Measurements from ENCODE around the gene UST. TPM values are rescaled to one million over a fixed set of nuclear protein-coding genes. Genes with fewer than 3 reads are reported as not detected.
"Not testable (repeated sequence)": the region's sequence is repeated elsewhere in the genome, so short reads cannot be mapped to it uniquely, and the experiment has no call there.

Gene UST
- total RNA-seq, 2 experiments from 2014 or later: 8.1 to 9.0 TPM

DNA sequence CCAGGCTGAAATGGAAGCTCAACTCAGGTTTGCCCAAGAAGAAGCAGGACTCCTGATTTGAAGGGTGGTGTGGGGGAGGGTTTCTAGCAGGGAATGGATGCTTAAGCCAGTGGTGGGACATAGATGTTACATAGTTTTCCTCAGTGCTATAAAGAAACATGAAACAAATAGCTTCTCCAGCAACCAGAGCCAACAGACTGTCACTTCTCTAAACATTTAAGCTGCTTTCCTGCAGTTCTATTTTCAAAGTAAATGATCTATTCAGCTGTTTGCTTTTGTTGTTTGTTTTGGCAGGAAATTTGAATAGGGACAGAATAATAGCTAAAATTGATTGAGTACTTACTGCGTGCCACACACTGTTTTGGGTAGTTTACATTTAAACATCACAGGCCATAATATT lies 169.0 kb downstream of the UST start:
- ChIA-PET CTCF (no interaction called here), POLR2A (no interaction called here)

DNA sequence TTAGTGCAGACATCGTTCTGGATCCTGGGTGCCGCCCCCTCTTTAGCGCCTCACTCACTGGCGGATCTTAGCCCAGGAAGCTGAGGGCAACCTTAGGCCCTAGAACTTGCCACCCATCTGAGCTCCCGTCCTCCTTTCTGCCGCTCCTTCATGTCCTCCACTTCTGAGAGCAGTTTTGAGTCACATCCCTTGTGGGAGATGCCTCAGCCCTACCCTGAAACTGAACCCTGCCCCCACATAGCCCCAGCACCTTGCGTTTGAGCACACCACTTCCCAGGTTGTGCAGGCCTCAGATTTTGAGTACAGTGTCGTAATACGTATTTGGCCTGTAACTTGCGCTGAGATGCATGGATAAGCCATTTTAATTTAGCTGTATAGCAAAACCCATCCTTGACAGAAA lies 169.7 kb downstream of the UST start:
- CTCF ChIA-PET, POLR2A ChIA-PET: not testable (repeated sequence)

DNA sequence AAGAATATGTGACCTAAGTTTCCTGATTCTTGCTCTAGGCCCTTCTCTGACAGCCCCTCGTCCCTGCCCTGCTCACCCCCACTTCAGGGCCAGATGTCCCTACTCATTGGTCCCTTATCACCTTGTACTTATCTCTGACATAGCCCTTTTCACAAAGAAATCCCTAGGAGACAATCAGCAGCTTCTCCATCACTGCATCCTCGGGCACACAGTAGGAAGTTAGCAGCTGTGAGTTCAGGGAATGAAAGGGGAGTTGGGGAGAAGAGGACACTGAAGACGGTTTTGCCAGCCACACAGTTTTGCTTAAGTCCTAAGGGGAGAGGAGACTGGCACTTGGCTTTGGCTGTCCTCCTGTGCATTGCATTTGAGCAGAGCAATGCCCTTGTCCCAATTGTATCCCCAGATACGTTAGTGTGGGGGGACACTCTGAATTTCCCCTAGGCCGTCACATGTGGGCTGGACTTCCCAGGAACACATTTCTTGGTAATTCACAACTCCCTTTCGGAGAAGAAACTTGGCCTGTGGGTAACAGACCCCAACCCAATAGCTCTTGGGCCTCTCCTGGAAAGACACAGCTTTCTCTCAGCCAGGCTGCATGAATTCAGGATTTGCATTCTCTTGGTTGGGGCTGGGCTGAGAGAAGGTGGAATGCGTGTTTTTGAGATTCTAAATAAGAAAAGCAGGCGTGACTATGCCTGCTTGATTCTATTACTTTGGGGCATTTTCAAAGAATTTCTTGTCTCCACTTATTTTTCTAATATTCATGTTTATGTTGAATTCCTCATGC lies 177.6 kb downstream of the UST start:
- POLR2A ChIA-PET: no interaction called here
- CTCF ChIA-PET: no interaction called here

DNA sequence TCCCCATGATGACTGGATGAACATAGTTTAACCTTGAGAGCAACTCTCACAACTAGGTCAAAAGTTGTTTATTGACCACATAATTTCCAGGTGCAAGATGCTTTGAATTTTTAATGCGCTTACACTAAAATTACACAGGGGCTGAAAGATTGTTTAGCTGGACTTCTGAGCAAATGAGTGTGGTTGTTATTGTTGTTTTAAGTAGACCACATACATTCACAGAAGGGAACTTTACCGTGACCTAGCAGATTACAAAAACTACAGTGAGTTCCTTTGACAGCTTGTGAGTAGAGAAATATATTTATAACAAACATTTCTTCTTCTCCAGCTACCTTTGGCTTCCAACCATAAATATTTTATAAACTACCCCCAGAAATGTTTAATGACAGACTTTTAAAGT lies 178.9 kb downstream of the UST start:
- POLR2A ChIA-PET: no interaction called here
- CTCF ChIA-PET: no interaction called here

DNA sequence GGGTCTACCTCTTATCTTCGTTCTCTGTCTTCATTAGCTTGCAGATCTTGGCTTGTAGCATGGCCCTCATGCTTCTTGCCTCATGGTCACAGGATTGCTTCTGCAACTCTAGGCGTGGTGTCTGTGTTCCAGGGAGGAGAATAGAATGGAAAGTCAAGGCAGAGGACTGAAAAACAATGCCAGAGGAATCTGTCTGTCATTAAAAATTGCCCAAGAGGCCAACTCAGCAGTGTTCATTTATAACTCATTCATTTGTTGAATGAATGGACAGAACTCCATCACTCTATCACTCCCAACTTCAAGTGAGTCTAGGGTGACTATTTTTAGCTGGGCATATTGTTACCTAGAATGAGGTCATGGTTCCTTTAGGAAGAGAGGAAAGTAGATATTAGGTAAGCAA lies 179.6 kb downstream of the UST start:
- ChIA-PET CTCF (no interaction called here), POLR2A (no interaction called here)

DNA sequence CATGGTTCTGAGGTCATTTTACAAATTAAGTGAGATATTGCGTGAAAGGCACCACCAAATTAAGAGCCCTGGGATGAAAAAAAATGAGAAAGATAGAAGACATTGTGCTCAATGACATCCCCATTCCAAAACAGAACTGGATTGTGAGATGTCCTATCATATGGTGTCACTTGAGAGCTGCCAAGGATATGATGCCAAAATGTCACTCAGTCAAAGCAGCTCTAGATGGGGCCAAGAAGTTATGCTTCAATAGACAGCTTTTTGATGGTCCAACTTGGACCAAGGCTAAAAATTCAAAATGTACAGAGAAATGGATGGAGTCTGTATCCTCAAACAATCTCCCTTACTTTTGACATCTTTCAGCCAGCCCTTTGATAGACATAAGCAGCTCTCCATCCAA lies 180.8 kb downstream of the UST start:
- CTCF ChIA-PET: interaction anchor here (0.6 kb wide), 1 partner anchor 17 kb away, joined by 4 read pairs; no protein-coding TSS in a partner anchor
- POLR2A ChIA-PET: no interaction called here

DNA sequence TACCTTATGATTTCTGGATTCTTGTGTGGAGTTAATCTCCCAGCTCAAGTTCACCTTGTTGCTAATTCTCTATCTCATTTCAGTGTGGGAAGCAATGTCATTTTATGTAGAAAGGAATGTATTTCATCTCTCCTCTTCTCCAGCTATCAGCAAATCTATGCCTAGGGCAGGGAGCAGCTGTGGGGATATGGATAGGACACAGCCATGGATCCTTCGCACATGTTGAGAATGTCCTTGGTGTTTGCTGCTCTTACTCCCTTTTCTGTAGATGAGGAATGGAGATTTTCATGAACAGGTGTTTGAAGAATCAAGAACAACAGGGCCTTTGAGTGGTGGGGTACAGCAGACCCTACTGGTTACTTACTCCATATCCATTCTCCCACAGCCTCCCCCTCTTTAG lies 182.0 kb downstream of the UST start:
- CTCF ChIA-PET: no interaction called here

DNA sequence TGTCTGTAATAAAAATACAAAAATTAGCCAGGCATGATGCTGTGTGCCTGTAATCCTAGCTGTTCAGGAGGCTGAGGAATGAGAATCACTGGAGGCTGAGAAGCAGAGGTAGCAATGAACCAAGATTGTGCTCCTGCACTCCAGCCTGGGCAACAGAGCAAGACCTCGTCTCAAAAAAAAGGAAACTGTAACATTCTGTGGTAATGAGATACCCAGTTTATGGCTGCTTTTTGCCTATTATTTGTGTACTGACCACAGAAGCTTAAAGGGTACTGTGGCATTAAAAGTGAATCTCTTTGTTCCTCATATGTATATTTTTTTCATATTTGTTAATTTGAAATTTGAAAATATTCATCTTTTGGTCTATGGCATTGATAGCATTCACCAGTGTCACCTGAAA lies 185.4 kb downstream of the UST start:
- POLR2A ChIA-PET: no interaction called here
- CTCF ChIA-PET: no interaction called here

More for the DNA sequence above, 182.0 kb downstream of the UST start:
- POLR2A ChIA-PET: no interaction called here

DNA sequence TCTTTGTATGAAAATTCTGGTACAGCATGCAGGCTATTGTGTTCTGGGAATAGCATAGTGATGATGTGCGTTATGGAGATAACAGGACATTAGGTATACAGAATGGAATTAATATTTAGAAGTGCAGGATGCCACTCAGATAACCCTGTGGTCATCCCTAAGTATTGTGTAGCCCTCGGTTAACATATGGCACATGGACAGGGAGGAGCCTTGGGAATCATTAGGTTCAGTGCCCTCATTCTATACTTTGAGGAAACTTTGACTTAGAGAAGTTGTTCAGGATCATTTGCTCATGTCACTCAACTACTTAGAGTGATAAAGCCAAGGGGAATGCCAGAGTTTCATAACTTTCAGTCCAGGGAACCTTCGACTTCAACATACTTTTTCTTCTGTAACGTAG lies 185.9 kb downstream of the UST start:
- CTCF ChIA-PET: no interaction called here
- POLR2A ChIA-PET: no interaction called here

DNA sequence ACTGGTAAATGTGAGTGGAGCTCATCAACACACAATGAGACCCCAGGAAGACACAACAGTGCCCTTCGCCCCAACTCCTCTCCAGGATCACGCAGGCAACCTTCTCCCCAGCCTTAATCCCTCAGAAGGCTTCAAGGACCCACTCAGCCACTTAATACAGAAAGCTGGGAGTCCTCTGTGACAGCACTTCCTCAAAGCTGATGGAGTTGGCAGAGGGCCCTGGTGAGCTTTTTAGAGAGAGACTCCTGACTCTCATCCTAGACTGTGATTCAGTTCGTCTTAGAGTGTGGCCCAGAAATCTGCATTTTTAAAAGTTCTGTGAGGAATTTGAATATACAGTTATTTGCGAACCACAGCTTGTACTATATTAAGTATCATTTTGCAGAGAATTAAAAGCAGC lies 187.7 kb downstream of the UST start:
- ChIA-PET CTCF (no interaction called here), POLR2A (no interaction called here)

DNA sequence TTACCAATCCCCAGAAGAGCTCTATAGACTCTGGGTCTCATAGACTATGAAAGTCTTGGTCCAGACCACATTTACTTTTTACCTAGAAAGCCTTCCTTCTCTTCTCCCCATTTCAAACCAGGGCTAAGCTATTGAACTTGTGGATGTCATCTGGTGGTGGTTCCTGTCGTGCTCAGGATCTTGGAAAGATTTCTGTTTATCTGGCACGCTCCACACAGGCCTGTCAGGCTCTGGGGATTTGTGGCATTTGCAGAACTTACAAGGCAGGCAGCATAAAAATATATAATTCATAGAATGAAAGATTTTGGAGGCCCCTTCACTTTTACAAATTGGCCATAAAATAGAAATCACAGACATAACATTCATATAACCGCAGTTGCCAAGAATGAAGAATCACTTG lies 188.1 kb downstream of the UST start:
- ChIA-PET POLR2A (no interaction called here), CTCF (no interaction called here)

DNA sequence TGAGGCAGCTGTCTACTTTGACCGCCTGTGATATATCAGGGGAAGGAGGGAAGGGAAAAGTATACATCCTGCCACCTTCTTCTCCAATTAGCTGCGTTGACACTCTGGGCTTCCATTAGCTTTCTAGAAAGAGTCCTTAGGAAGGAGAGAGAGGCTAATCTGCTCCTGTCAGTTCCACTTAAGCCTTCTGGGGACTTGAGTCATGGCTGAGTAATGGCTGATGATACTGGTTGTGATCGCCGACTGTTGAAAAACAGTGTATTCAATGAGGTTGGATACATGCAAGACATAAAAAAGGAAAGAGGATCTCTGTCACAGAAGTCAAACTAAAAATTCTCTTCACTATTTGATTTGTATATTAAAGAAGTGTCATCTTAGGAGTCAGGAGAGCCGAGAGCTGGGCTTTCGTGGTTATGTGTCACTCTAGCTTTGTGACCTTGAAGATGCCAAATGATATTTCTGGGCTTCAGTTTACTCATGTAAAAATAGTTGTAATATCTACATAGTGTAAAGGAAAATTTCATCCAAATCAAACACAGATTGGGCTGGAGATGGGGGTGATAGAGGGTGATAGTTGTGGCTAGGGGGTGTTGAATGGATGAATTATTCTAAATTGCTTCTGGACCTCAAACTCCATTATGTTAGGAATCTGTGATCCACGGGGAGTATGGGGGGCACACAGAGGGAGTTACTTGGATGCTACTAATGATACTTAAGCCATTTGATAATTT lies 189.0 kb downstream of the UST start:
- CTCF ChIA-PET: no interaction called here
- POLR2A ChIA-PET: no interaction called here

DNA sequence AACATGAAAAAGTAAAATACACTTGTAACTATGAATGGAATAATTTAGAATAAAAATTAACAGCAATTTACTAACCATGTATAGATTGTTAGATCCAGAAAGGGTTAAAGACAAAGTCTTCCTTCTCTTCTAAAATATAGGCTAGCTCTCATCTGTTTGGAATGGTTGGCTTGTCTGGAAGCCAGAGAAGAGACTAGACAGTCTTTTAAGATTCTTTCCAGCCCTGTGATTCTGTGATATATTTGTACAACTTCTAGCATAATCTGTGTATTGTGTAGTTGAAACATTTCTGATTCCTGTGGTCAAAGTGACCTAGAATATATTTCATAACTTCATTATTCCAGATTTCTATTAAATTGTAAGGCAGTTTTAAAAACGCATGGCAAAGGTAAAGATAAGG lies 196.6 kb downstream of the UST start:
- ChIA-PET CTCF (no interaction called here), POLR2A (no interaction called here)

DNA sequence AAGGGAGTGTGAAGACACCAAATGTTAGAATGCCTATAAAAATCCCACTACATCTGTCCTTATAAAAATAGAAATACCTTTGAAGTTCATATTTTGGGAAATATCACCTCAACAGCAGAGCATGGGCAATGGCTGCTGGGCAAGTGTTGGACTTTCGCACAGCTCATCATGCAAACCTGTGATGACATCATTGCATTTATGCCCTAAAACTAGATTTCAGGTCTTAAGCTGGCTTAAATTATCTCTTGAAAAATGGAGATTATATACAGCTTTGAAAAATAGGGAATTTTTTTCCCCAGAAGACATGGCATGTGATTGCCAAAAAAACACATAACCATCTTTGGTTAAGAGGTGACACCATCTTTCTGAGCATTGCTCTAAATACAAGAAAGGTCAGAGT lies 197.8 kb downstream of the UST start:
- POLR2A ChIA-PET: no interaction called here
- CTCF ChIA-PET: interaction anchor here (0.9 kb wide), 1 partner anchor 385 kb away, joined by 3 read pairs; no protein-coding TSS in a partner anchor

DNA sequence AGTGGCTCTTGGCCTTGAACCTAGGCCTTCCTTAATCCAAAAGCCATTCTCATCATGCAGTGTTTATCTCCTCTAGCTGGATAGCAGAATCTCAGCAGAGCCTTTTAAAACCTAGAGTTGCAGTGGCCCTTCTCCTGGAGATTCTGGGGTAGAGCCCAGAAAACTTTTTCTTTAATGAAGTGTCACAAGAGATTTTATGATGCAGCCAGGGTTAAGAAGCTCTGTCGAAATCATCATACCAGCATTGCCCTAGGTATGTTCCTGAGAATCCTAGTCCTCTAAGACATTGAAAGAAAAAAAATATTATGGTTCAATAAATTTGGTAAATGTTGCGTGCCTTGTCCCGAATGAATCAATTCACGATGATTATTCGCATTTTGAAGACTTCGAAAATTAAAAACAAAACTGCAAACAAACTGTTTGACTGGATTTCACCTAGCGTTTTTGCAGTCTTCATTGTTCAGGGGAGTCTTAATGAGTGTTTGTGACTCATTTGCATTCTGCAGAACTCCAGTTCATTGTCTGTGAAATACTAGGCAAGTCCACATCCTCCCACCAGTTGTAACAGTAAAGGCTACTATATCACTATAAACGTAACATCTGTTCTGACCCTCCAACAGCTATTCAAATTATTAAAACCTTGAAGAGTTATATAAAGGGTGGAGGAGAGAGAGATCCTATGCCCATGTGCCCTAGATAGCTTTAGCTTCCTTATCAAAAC lies 198.6 kb downstream of the UST start:
- POLR2A ChIA-PET: interaction anchor here (0.5 kb wide), 1 partner anchor 44 kb away, joined by 4 read pairs; no protein-coding TSS in a partner anchor
- CTCF ChIA-PET: interaction anchor here (0.7 to 1.1 kb wide), 2 partner anchors 73 to 368 kb away, joined by 3 to 4 read pairs; no protein-coding TSS in a partner anchor

DNA sequence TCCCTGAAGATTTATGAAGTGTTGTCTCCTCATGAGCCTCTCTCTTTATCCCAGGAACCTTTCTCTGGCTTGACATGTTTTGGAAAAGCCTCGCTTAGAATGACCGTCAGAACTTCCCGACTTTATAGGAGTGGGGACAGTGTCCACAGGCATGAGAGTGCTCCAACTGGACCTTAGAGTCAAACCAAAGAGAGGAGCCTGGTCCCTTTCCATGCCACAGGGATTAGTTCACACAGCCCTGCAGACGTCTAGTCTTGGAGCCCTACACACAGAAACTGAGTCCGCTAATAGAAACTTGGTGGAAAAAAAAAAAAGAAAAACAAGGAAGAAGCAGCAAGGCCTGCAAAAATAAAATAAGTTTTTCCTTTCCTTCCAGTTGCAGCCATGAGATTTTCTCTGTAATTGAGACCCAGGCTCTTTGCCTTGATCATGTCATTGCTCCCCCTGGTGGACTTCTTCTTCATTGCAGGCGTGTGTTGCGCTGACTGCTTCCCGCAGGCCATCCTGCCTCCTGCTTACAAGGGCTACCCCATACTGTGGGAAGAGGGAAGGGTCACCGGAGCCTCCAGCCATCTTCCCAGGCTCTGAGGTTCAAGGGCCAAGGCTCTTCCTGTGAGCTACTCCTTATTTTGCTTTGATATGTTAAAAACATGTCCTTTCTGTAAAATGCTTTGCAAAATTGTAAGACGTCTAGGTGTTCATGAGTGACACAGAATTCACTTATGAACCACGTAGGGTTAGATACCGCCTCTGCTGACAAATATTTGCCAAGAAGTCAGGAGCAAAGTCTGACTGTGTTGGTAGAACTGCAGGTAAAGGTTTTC lies 201.0 kb downstream of the UST start:
- CTCF ChIA-PET: interaction anchor here (1.0 to 2.1 kb wide), 5 partner anchors 78 to 388 kb away, joined by 3 to 7 read pairs (median 3); no protein-coding TSS in a partner anchor

DNA sequence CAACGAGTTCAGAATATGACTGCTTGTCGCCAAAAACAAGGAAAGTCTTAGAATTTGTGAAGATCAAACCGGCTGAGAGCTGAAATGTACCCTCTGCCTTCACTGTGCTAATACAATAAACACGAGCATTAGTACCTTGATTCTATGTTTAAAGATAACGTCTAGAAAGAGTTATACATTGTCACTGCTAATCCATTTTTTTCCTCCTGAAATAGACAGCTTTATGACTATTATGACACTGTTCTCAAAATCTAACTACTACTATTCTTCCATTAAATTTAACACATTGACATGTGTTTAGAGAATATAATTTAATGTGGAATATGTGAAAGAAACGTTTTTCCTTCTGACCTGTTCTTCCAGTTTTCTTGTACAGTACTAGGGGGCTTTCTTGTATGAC lies 204.8 kb downstream of the UST start:
- ChIA-PET CTCF (no interaction called here), POLR2A (no interaction called here)

More for the DNA sequence above, 201.0 kb downstream of the UST start:
- POLR2A ChIA-PET: no interaction called here

DNA sequence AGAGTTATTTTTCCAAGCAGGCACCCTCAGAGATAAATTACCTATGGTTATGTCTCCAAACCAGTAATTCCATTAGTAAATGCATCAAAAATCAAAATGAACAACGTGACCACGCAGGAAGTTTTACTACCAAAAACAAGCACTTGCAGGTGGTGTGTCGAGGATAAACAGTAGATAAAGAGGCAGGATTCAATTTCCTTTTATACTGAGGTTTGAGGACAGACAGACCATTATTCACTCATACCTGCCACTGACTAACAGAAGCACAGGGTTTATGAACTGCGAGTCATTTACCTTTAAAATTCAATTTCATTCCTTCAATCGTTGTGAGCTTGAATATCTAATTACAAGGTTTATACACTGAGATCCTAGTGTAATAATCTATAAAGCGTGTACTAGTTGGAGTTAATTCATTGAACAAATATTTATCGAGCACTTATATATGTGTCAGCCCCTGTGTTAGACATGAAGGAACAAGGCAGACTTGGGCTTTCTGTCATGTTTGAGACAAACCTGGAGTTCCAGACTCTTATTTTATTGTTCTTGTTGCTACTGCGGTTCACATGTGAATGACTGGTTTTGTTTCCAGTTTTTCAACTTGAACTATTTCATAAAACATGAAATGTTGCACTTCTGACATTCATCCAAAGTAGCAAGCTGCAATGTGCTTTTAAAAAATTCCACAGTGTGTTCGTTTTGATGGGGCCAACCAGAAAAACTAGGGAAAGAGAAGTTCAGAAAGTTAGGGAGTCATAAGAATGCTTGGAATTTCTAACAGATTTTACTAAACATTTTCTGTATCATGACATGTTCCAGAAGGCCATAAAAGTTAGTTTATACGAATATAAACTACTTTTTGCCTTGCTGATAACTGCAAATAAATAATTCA lies 205.6 kb downstream of the UST start:
- POLR2A ChIA-PET: no interaction called here

DNA sequence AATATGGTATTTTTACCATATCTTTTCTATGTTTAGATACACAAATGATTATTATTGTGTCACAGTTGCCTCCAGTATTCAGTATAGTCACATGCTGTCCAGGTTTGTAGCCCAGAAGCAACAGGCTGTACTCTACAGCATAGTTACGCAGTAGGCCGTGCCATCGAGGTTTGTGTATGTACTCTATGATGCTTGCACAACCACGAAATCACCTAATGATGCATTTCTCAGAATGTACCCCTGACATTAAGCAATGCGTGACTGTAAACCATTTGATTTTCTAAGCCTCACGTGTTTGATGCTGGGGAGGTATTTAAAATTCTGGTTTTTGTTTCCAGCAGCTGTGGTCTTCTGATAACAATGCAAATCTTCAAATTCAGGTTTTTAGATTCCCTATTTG lies 207.6 kb downstream of the UST start:
- CTCF ChIA-PET: no interaction called here
- POLR2A ChIA-PET: no interaction called here

More for the DNA sequence above, 205.6 kb downstream of the UST start:
- CTCF ChIA-PET: no interaction called here

Data from activated CD8-positive, alpha-beta memory T cell treated with anti-CD3 and anti-CD28 coated beads for 36 hours (primary cell).